Liver (tissue), 9 donors: ENCODE data around the gene CCR2. TPM values are rescaled to one million over a fixed set of nuclear protein-coding genes. Genes with fewer than 3 reads are reported as not detected.

ENCODE experiments used
- DNase-seq: peaks from one replicate; pipeline ENCODE4 v3.0.0-alpha.2; 2017; ENCODE audit warnings: low spot score
- H3K27ac ChIP-seq, 2 donors: one replicate each; pipeline ENCODE4 v1.7.0; 2013; ENCODE audit warnings: inconsistent platforms in 2 of 2, low read length in 2 of 2, control low read depth in 1 of 2, low read depth in 1 of 2, mild to moderate bottlenecking in 1 of 2
- H3K27me3 ChIP-seq, 4 donors: one replicate each; pipeline versions ENCODE4 v1.6.1 to v1.7.0; 2013; ENCODE audit warnings: low read length in 3 of 4, inconsistent platforms in 1 of 4, mild to moderate bottlenecking in 1 of 4, moderate library complexity in 1 of 4; ENCODE audit not compliant: control insufficient read depth in 4 of 4, insufficient read depth in 4 of 4
- H3K36me3 ChIP-seq, 4 donors: one replicate each; pipeline versions ENCODE4 v1.6.1 to v1.7.0; 2013; ENCODE audit warnings: low read length in 3 of 4, mild to moderate bottlenecking in 3 of 4, low read depth in 1 of 4, moderate library complexity in 1 of 4; ENCODE audit not compliant: control insufficient read depth in 4 of 4, insufficient read depth in 3 of 4
- H3K4me1 ChIP-seq, 4 donors: one replicate each; pipeline versions ENCODE4 v1.6.1 to v1.7.0; 2013; ENCODE audit warnings: low read length in 3 of 4, mild to moderate bottlenecking in 3 of 4, moderate library complexity in 1 of 4; ENCODE audit not compliant: control insufficient read depth in 4 of 4, insufficient read depth in 4 of 4
- H3K4me3 ChIP-seq, 3 donors: one replicate each; pipeline versions ENCODE4 v1.6.1 to v1.7.0; 2013; ENCODE audit warnings: low read length in 3 of 3, control low read depth in 1 of 3, low read depth in 1 of 3, mild to moderate bottlenecking in 1 of 3
- H3K9ac ChIP-seq, 2 donors: one replicate each; pipeline ENCODE4 v1.7.0; 2013; ENCODE audit warnings: low read length in 2 of 2, mild to moderate bottlenecking in 2 of 2, moderate library complexity in 2 of 2, control low read depth in 1 of 2, low read depth in 1 of 2
- H3K9me3 ChIP-seq, 4 donors: one replicate each; pipeline versions ENCODE4 v1.6.1 to v1.7.0; 2013; ENCODE audit warnings: low read length in 3 of 4; ENCODE audit not compliant: control insufficient read depth in 4 of 4
- EGR1 ChIP-seq, 2 donors: IDR thresholded peaks; 2 replicates each; pipeline ENCODE4 v1.6.1; 2016 to 2018; ENCODE audit warnings: antibody characterized with exemption in 2 of 2, low read depth in 2 of 2
- FOXA1 ChIP-seq: IDR thresholded peaks from 2 replicates; pipeline ENCODE4 v1.6.1; 2016; ENCODE audit warnings: antibody characterized with exemption
- FOXA2 ChIP-seq: IDR thresholded peaks from 2 replicates; pipeline ENCODE4 v1.6.1; 2016; ENCODE audit warnings: antibody characterized with exemption
- GABPA ChIP-seq, 2 donors: IDR thresholded peaks in 1 of 2; conservative IDR thresholded peaks in 1 of 2; 2 replicates each; pipeline ENCODE4 v1.6.1; 2016; ENCODE audit warnings: antibody characterized with exemption in 2 of 2, mild to moderate bottlenecking in 1 of 2, moderate library complexity in 1 of 2
- HNF4A ChIP-seq, 2 donors: conservative IDR thresholded peaks; 2 replicates each; pipeline ENCODE4 v1.6.1; 2016; ENCODE audit warnings: antibody characterized with exemption in 2 of 2, mild to moderate bottlenecking in 2 of 2
- HNF4G ChIP-seq: IDR thresholded peaks from 2 replicates; pipeline ENCODE4 v1.6.1; 2016; ENCODE audit warnings: antibody characterized with exemption
- JUND ChIP-seq, 2 donors: IDR thresholded peaks; 2 replicates each; pipeline ENCODE4 v1.6.1; 2016; ENCODE audit warnings: antibody characterized with exemption in 2 of 2
- NR2F2 ChIP-seq: IDR thresholded peaks from 2 replicates; pipeline ENCODE4 v1.6.1; 2016; ENCODE audit warnings: antibody characterized with exemption
- RAD21 ChIP-seq, 2 donors: IDR thresholded peaks; 2 replicates each; pipeline ENCODE4 v1.6.1; 2016; ENCODE audit warnings: antibody characterized with exemption in 2 of 2, mild to moderate bottlenecking in 2 of 2
- RXRA ChIP-seq, 2 donors: IDR thresholded peaks; 2 replicates each; pipeline ENCODE4 v1.6.1; 2017 to 2018; ENCODE audit warnings: antibody characterized with exemption in 2 of 2, mild to moderate bottlenecking in 1 of 2
- SP1 ChIP-seq: IDR thresholded peaks from 2 replicates; pipeline ENCODE4 v1.6.1; 2018; ENCODE audit warnings: antibody characterized with exemption, mild to moderate bottlenecking
- TAF1 ChIP-seq: conservative IDR thresholded peaks from 2 replicates; pipeline ENCODE4 v1.6.1; 2016; ENCODE audit warnings: antibody characterized with exemption, mild to moderate bottlenecking
- YY1 ChIP-seq: IDR thresholded peaks from 2 replicates; pipeline ENCODE4 v1.6.1; 2016; ENCODE audit warnings: antibody characterized with exemption, mild to moderate bottlenecking
- WGBS: extraction: QIAGEN DNeasy Blood & Tissue Kit; methylation state at CpG from one replicate; pipeline ENCODE4 v1.1.7; 2013; 5-methylcytosine and 5-hydroxymethylcytosine counted together
- polyA plus RNA-seq, 2 donors: library from polyadenylated mRNA; stranded (reverse) in 1 of 2; unstranded in 1 of 2; fragments of 200-250 nt in 1 of 2; fragments of >200 nt in 1 of 2; fragmentation: Nextera tagmentation in 1 of 2; extraction: Ambion mirVana in 1 of 2; gene quantifications; one replicate each; pipeline versions ENCODE4 v1.2.1 to v1.2.3, GENCODE V29; 2013 to 2015
- total RNA-seq, 2 donors: library from RNA; depleted of rRNA; stranded (reverse); fragments of >200 nt; gene quantifications; one replicate each; pipeline ENCODE4 v1.2.3, GENCODE V29; 2014
- TF ChIP-seq, protein P1 (sequence below): IDR thresholded peaks from 2 replicates; pipeline ENCODE4 v1.6.1; 2016; ENCODE audit warnings: antibody characterized with exemption
- TF ChIP-seq, protein P2 (sequence below): fragments of 150-350 bp; IDR thresholded peaks from 2 replicates; pipeline ENCODE4 v1.5.1; 2017; ENCODE audit warnings: improper control_type of control experiment, low read depth, low read length; ENCODE audit not compliant: missing input control
- TF ChIP-seq, protein P3 (sequence below): IDR thresholded peaks from 2 replicates; pipeline ENCODE4 v1.6.1; 2016; ENCODE audit warnings: antibody characterized with exemption
- TF ChIP-seq, protein P4 (sequence below): IDR thresholded peaks from 2 replicates; pipeline ENCODE4 v1.6.1; 2016; ENCODE audit warnings: antibody characterized with exemption
- TF ChIP-seq, protein P5 (sequence below): IDR thresholded peaks from 2 replicates; pipeline ENCODE4 v1.6.1; 2016; ENCODE audit warnings: antibody characterized with exemption, mild to moderate bottlenecking
- donor health status: healthy.
- donor health status: healthy.
- donor health status: healthy.
- donor health status: healthy.
- donor health status: healthy.

The CCR2 gene
- total and polyA plus RNA-seq, 4 donors = 0.68 to 3.4 (median 2.4) TPM

DNA sequence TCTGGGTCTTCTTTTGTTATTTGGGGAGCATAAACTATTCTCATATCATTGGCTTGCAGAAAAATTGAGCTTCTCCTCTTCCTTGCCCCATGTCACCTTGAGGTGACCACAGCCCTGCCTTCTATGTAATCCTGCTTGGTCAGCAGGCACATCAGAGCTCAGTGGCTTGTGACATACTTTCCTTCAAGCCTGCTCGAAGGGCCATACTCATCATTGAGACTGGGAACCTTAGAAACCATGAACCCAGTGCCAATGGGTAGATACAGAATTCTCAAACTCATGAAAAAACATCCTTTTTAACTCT, 3.7 kb upstream of the CCR2 start:
- TF ChIP-seq, protein P1, sequence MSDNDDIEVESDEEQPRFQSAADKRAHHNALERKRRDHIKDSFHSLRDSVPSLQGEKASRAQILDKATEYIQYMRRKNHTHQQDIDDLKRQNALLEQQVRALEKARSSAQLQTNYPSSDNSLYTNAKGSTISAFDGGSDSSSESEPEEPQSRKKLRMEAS = no peak
- TF ChIP-seq, protein P2, sequence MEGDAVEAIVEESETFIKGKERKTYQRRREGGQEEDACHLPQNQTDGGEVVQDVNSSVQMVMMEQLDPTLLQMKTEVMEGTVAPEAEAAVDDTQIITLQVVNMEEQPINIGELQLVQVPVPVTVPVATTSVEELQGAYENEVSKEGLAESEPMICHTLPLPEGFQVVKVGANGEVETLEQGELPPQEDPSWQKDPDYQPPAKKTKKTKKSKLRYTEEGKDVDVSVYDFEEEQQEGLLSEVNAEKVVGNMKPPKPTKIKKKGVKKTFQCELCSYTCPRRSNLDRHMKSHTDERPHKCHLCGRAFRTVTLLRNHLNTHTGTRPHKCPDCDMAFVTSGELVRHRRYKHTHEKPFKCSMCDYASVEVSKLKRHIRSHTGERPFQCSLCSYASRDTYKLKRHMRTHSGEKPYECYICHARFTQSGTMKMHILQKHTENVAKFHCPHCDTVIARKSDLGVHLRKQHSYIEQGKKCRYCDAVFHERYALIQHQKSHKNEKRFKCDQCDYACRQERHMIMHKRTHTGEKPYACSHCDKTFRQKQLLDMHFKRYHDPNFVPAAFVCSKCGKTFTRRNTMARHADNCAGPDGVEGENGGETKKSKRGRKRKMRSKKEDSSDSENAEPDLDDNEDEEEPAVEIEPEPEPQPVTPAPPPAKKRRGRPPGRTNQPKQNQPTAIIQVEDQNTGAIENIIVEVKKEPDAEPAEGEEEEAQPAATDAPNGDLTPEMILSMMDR = no peak
- TF ChIP-seq JUND (IDR thresholded peaks at IDR 0.05) (no peak), TAF1 (no peak), RAD21 (IDR thresholded peaks at IDR 0.05) (no peak), EGR1 (IDR thresholded peaks at IDR 0.05; ENCODE audit: low read depth in 2 of 2) (no peak), HNF4G (no peak), HNF4A (conservative IDR thresholded peaks at IDR 0.05) (no peak), SP1 (no peak), FOXA2 (no peak), RXRA (IDR thresholded peaks at IDR 0.05) (no peak), YY1 (no peak), NR2F2 (no peak), FOXA1 (no peak), GABPA (IDR thresholded peaks at IDR 0.05 in 1 of 2, conservative IDR thresholded peaks at IDR 0.05 in 1 of 2) (no peak)
- TF ChIP-seq, protein P3, sequence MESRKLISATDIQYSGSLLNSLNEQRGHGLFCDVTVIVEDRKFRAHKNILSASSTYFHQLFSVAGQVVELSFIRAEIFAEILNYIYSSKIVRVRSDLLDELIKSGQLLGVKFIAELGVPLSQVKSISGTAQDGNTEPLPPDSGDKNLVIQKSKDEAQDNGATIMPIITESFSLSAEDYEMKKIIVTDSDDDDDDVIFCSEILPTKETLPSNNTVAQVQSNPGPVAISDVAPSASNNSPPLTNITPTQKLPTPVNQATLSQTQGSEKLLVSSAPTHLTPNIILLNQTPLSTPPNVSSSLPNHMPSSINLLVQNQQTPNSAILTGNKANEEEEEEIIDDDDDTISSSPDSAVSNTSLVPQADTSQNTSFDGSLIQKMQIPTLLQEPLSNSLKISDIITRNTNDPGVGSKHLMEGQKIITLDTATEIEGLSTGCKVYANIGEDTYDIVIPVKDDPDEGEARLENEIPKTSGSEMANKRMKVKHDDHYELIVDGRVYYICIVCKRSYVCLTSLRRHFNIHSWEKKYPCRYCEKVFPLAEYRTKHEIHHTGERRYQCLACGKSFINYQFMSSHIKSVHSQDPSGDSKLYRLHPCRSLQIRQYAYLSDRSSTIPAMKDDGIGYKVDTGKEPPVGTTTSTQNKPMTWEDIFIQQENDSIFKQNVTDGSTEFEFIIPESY = no peak
- TF ChIP-seq, protein P4, sequence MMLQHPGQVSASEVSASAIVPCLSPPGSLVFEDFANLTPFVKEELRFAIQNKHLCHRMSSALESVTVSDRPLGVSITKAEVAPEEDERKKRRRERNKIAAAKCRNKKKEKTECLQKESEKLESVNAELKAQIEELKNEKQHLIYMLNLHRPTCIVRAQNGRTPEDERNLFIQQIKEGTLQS = no peak
- TF ChIP-seq, protein P5, sequence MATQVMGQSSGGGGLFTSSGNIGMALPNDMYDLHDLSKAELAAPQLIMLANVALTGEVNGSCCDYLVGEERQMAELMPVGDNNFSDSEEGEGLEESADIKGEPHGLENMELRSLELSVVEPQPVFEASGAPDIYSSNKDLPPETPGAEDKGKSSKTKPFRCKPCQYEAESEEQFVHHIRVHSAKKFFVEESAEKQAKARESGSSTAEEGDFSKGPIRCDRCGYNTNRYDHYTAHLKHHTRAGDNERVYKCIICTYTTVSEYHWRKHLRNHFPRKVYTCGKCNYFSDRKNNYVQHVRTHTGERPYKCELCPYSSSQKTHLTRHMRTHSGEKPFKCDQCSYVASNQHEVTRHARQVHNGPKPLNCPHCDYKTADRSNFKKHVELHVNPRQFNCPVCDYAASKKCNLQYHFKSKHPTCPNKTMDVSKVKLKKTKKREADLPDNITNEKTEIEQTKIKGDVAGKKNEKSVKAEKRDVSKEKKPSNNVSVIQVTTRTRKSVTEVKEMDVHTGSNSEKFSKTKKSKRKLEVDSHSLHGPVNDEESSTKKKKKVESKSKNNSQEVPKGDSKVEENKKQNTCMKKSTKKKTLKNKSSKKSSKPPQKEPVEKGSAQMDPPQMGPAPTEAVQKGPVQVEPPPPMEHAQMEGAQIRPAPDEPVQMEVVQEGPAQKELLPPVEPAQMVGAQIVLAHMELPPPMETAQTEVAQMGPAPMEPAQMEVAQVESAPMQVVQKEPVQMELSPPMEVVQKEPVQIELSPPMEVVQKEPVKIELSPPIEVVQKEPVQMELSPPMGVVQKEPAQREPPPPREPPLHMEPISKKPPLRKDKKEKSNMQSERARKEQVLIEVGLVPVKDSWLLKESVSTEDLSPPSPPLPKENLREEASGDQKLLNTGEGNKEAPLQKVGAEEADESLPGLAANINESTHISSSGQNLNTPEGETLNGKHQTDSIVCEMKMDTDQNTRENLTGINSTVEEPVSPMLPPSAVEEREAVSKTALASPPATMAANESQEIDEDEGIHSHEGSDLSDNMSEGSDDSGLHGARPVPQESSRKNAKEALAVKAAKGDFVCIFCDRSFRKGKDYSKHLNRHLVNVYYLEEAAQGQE = no peak
- no peak overlapping the region for H3K9ac ChIP-seq
- no peak for DNase-seq
- no peaks in the 10 kb centered on the region for H3K9me3 ChIP-seq
- H3K4me3 ChIP-seq = no peak overlapping the region
- H3K4me1 ChIP-seq = no peaks in the 10 kb centered on the region
- H3K27ac ChIP-seq = no peak overlapping the region
- no peaks in the 10 kb centered on the region for H3K36me3 ChIP-seq
- peaks cover 0 to 3% (median 0%) of the 10 kb centered on the region in 4 donors for H3K27me3 ChIP-seq
- WGBS = 53% methylated on average over 1 of the region's 1 CpG

DNA sequence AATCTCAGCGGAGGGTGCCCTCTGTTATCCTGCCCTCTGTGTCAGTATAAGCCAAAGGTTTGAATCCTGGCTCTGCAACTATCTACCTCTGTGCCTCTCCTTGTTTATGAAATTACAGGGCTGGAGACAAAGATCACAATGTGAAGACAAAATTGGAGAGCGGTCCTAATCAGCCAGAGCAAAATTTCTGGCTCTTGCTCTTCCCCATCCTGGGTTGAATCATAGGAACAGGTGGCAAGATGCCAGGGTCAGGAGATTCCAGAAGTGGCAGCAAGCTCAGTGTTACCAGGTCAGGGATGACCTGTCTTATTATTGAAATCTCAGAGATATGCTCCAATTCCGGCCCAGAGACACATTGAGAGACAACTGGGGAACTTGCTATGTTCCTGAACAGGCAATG, 2.3 kb upstream of the CCR2 start:
- Histone ChIP-seq H3K4me3 (no peak overlapping the region), H3K4me1 (no peaks in the 10 kb centered on the region), H3K9me3 (no peaks in the 10 kb centered on the region), H3K27me3 (peaks cover 0 to 3% (median 0%) of the 10 kb centered on the region in 4 donors), H3K36me3 (no peaks in the 10 kb centered on the region), H3K27ac (no peak overlapping the region), H3K9ac (no peak overlapping the region)
- 83% methylated on average over 3 of the region's 3 CpGs for WGBS
- no peak for DNase-seq
- TF ChIP-seq FOXA1 = no peak
- TF ChIP-seq, protein P5 = no peak
- no peak for TF ChIP-seq SP1
- TF ChIP-seq NR2F2 = no peak
- TF ChIP-seq EGR1 (IDR thresholded peaks at IDR 0.05; ENCODE audit: low read depth in 2 of 2) = no peak
- TF ChIP-seq FOXA2 = no peak
- no peak for TF ChIP-seq HNF4G
- no peak for TF ChIP-seq JUND (IDR thresholded peaks at IDR 0.05)
- TF ChIP-seq HNF4A (conservative IDR thresholded peaks at IDR 0.05) = no peak
- no peak for TF ChIP-seq YY1
- TF ChIP-seq, protein P2 = no peak
